H9 (cell line): Measurements from ENCODE around the gene ASGR1. TPM values are rescaled to one million over a fixed set of nuclear protein-coding genes. Genes with fewer than 3 reads are reported as not detected.
"Not testable (repeated sequence)": the region's sequence is repeated elsewhere in the genome, so short reads cannot be mapped to it uniquely, and the experiment has no call there.

ENCODE experiments used
- DNase-seq: peaks from one replicate; pipeline ENCODE4 v3.0.0-alpha.2; 2017
- H2AFZ ChIP-seq: one replicate; pipeline ENCODE4 v1.6.1; 2013; ENCODE audit warnings: mild to moderate bottlenecking, low read length, control low read depth, moderate library complexity
- H2AK5ac ChIP-seq: 2 replicates; pipeline ENCODE4 v1.6.1; 2013; ENCODE audit warnings: low read length, control low read depth, mixed read lengths; ENCODE audit not compliant: insufficient read length
- H2BK120ac ChIP-seq: one replicate; pipeline ENCODE4 v1.6.1; 2013; ENCODE audit warnings: low read depth, mild to moderate bottlenecking, low read length, control low read depth, inconsistent platforms; ENCODE audit not compliant: poor library complexity, severe bottlenecking
- H2BK12ac ChIP-seq: 2 replicates; pipeline ENCODE4 v1.6.1; 2013; ENCODE audit warnings: low read length, control low read depth, mixed read lengths, low read depth; ENCODE audit not compliant: insufficient read length
- H2BK15ac ChIP-seq: 2 replicates; pipeline ENCODE4 v1.6.1; 2013; ENCODE audit warnings: low read depth, low read length, control low read depth
- H2BK20ac ChIP-seq: one replicate; pipeline ENCODE4 v1.6.1; 2013; ENCODE audit warnings: low read depth, mild to moderate bottlenecking, low read length, control low read depth, inconsistent platforms; ENCODE audit not compliant: poor library complexity, severe bottlenecking
- H2BK5ac ChIP-seq: 2 replicates; pipeline ENCODE4 v1.6.1; 2013; ENCODE audit warnings: low read length, control low read depth, mixed read lengths; ENCODE audit not compliant: insufficient read length
- H3K14ac ChIP-seq: 2 replicates; pipeline ENCODE4 v1.6.1; 2013; ENCODE audit warnings: low read length, control low read depth; ENCODE audit not compliant: insufficient read depth
- H3K18ac ChIP-seq: 2 replicates; pipeline ENCODE4 v1.6.1; 2013; ENCODE audit warnings: low read depth, mild to moderate bottlenecking, mixed read lengths, low read length, control low read depth; ENCODE audit not compliant: insufficient read length
- H3K23ac ChIP-seq: 2 replicates; pipeline ENCODE4 v1.6.1; 2013; ENCODE audit warnings: low read length, control low read depth, mixed read lengths, low read depth; ENCODE audit not compliant: insufficient read length
- H3K23me2 ChIP-seq: 2 replicates; pipeline ENCODE4 v1.6.1; 2013; ENCODE audit warnings: low read depth, mild to moderate bottlenecking, mixed read lengths, low read length, control low read depth; ENCODE audit not compliant: insufficient read length, poor library complexity, severe bottlenecking
- H3K27ac ChIP-seq: 2 replicates; pipeline ENCODE4 v1.5.1; 2013; ENCODE audit warnings: low read length, control low read depth, mixed read lengths, low read depth; ENCODE audit not compliant: insufficient read length
- H3K27me3 ChIP-seq: 2 replicates; pipeline ENCODE4 v1.6.1; 2013; ENCODE audit warnings: low read length, control low read depth, inconsistent platforms; ENCODE audit not compliant: insufficient read depth
- H3K4ac ChIP-seq: 2 replicates; pipeline ENCODE4 v1.6.1; 2013; ENCODE audit warnings: low read depth, mild to moderate bottlenecking, control low read depth, inconsistent platforms, low read length, moderate library complexity
- H3K4me1 ChIP-seq: 2 replicates; pipeline ENCODE4 v1.6.1; 2013; ENCODE audit warnings: low read length, control low read depth, inconsistent platforms; ENCODE audit not compliant: insufficient read depth
- H3K4me2 ChIP-seq: 2 replicates; pipeline ENCODE4 v1.6.1; 2013; ENCODE audit warnings: low read length, control low read depth, mixed read lengths; ENCODE audit not compliant: insufficient read length, insufficient read depth
- H3K56ac ChIP-seq: 2 replicates; pipeline ENCODE4 v1.6.1; 2013; ENCODE audit warnings: low read depth, mild to moderate bottlenecking, mixed read lengths, low read length, control low read depth; ENCODE audit not compliant: insufficient read length
- H3K79me1 ChIP-seq: 2 replicates; pipeline ENCODE4 v1.6.1; 2013; ENCODE audit warnings: low read depth, mild to moderate bottlenecking, moderate library complexity, low read length, control low read depth, inconsistent platforms; ENCODE audit not compliant: insufficient read depth, poor library complexity, severe bottlenecking
- H3K79me2 ChIP-seq: 2 replicates; pipeline ENCODE4 v1.6.1; 2013; ENCODE audit warnings: low read length, control low read depth, inconsistent platforms; ENCODE audit not compliant: insufficient read depth
- H3K9ac ChIP-seq: 2 replicates; pipeline ENCODE4 v1.6.1; 2013; ENCODE audit warnings: low read length, control low read depth, mixed read lengths; ENCODE audit not compliant: insufficient read length; ENCODE audit errors: extremely low read depth
- H3K9me3 ChIP-seq: one replicate; pipeline ENCODE4 v1.6.1; 2013; ENCODE audit warnings: low read depth, low read length, inconsistent platforms; ENCODE audit not compliant: control insufficient read depth
- H3T11ph ChIP-seq: one replicate; pipeline ENCODE4 v1.6.1; 2013; ENCODE audit warnings: mild to moderate bottlenecking, low read length, control low read depth, inconsistent platforms
- H4K20me1 ChIP-seq: one replicate; pipeline ENCODE4 v1.6.1; 2013; ENCODE audit not compliant: control insufficient read depth, insufficient read length, insufficient read depth
- H4K5ac ChIP-seq: 2 replicates; pipeline ENCODE4 v1.6.1; 2013; ENCODE audit warnings: low read depth, mild to moderate bottlenecking, mixed read lengths, low read length, control low read depth; ENCODE audit not compliant: insufficient read length
- H4K8ac ChIP-seq: replicated peaks from 2 replicates; pipeline ENCODE4 v1.6.1; 2013; ENCODE audit warnings: low read length, control low read depth, mixed read lengths, low read depth; ENCODE audit not compliant: insufficient read length
- H4K91ac ChIP-seq: 2 replicates; pipeline ENCODE4 v1.6.1; 2013; ENCODE audit warnings: low read depth, mild to moderate bottlenecking, moderate library complexity, mixed read lengths, low read length, control low read depth; ENCODE audit not compliant: insufficient read length
- H3K27ac Mint-ChIP-seq, 3 experiments: 2 replicates in 2 of 3; 3 replicates in 1 of 3; pipeline ENCODE4 v1.8.0; 2020 to 2021; ENCODE audit warnings: mixed read lengths in 3 of 3, mild to moderate bottlenecking in 1 of 3, moderate library complexity in 1 of 3
- H3K27me3 Mint-ChIP-seq: 2 replicates; pipeline ENCODE4 v1.8.0; 2021; ENCODE audit warnings: low read depth, mild to moderate bottlenecking, moderate library complexity, mixed read lengths
- H3K36me3 Mint-ChIP-seq, 3 experiments: 2 replicates in 2 of 3; 3 replicates in 1 of 3; pipeline ENCODE4 v1.8.0; 2020 to 2021; ENCODE audit warnings: low read depth in 3 of 3, mixed read lengths in 3 of 3; ENCODE audit not compliant: insufficient read depth in 1 of 3
- H3K4me1 Mint-ChIP-seq, 2 experiments: 2 replicates each; pipeline ENCODE4 v1.8.0; 2020; ENCODE audit warnings: mixed read lengths in 2 of 2
- H3K4me3 Mint-ChIP-seq, 2 experiments: 2 replicates in 1 of 2; 3 replicates in 1 of 2; pipeline ENCODE4 v1.8.0; 2020 to 2021; ENCODE audit warnings: mild to moderate bottlenecking in 2 of 2, mixed read lengths in 2 of 2, moderate library complexity in 1 of 2
- H3K9me3 Mint-ChIP-seq, 2 experiments: 2 replicates in 1 of 2; 3 replicates in 1 of 2; pipeline ENCODE4 v1.8.0; 2020; ENCODE audit warnings: mild to moderate bottlenecking in 2 of 2, mixed read lengths in 2 of 2, moderate library complexity in 1 of 2
- WGBS: extraction: QIAGEN DNeasy Blood & Tissue Kit; methylation state at CpG from one replicate; pipeline ENCODE4 v1.1.7; 2013; ENCODE audit warnings: missing lambda C conversion rate, low lambda C conversion rate, mixed read lengths; ENCODE audit not compliant: insufficient read length; ENCODE audit errors: extremely low coverage; 5-methylcytosine and 5-hydroxymethylcytosine counted together
- total RNA-seq: library from RNA; stranded (reverse); gene quantifications from 2 replicates; pipeline ENCODE4 v1.2.1, GENCODE V29; 2021
- TF ChIP-seq, protein P1 (sequence below): fragments of 200-600 bp; sonication (generic); conservative IDR thresholded peaks from 3 replicates; pipeline ENCODE4 v1.8.0; 2021; ENCODE audit warnings: antibody characterized with exemption, mild to moderate bottlenecking

ASGR1 gene
- total RNA-seq, 1 experiment from 2014 or later, result 5.9 TPM

- no peak overlapping the region for H3K23ac ChIP-seq
- H3K27me3 ChIP-seq, result no peaks in the 10 kb centered on the region
- Mint-ChIP-seq H3K36me3 (peaks cover 0 to 5% (median 0%) of the 10 kb centered on the region in 3 experiments; a peak in 3 of 7 replicates), H3K4me1 (peaks cover 0 to 4% of the 10 kb centered on the region in 2 experiments; a peak in 3 of 4 replicates), H3K9me3 (peaks cover 4 to 13% of the 10 kb centered on the region in 2 experiments), H3K27ac (no peak overlapping the region), H3K4me3 (no peak overlapping the region), H3K27me3 (peaks cover 3% of the 10 kb centered on the region)
- H2BK5ac ChIP-seq, result no peak overlapping the region
- H2BK20ac ChIP-seq, result no peak overlapping the region
- no peak overlapping the region for H4K8ac ChIP-seq
- no peak overlapping the region for H2BK15ac ChIP-seq
- H2AFZ ChIP-seq, result no peak overlapping the region
- no peak for DNase-seq
- no peak overlapping the region for H3K4ac ChIP-seq
- no peak overlapping the region for H2BK120ac ChIP-seq
- no peak overlapping the region for H3K18ac ChIP-seq
- no peaks in the 10 kb centered on the region for H3K4me1 ChIP-seq
- no peak overlapping the region for H4K5ac ChIP-seq
- no CpG with 5 or more reads among the region's 7 CpGs for WGBS
- no peak overlapping the region for H2AK5ac ChIP-seq
- no peak overlapping the region for H3K9ac ChIP-seq
- H3T11ph ChIP-seq, result no peak overlapping the region
- no peak overlapping the region for H3K14ac ChIP-seq
- H3K4me2 ChIP-seq, result no peak overlapping the region
- H3K23me2 ChIP-seq, result no peaks in the 10 kb centered on the region
- H3K79me1 ChIP-seq, result no peaks in the 10 kb centered on the region
- no peak overlapping the region for H2BK12ac ChIP-seq
- no peak overlapping the region for H3K56ac ChIP-seq
- H4K20me1 ChIP-seq, result no peaks in the 10 kb centered on the region
- no peaks in the 10 kb centered on the region for H3K9me3 ChIP-seq
- TF ChIP-seq, protein P1, sequence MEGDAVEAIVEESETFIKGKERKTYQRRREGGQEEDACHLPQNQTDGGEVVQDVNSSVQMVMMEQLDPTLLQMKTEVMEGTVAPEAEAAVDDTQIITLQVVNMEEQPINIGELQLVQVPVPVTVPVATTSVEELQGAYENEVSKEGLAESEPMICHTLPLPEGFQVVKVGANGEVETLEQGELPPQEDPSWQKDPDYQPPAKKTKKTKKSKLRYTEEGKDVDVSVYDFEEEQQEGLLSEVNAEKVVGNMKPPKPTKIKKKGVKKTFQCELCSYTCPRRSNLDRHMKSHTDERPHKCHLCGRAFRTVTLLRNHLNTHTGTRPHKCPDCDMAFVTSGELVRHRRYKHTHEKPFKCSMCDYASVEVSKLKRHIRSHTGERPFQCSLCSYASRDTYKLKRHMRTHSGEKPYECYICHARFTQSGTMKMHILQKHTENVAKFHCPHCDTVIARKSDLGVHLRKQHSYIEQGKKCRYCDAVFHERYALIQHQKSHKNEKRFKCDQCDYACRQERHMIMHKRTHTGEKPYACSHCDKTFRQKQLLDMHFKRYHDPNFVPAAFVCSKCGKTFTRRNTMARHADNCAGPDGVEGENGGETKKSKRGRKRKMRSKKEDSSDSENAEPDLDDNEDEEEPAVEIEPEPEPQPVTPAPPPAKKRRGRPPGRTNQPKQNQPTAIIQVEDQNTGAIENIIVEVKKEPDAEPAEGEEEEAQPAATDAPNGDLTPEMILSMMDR, result no peak
- no peak overlapping the region for H3K27ac ChIP-seq
- H4K91ac ChIP-seq, result no peak overlapping the region
- no peaks in the 10 kb centered on the region for H3K79me2 ChIP-seq
Measured at GRCh38 chr17:7166873-7167272, 12.3 kb downstream of the ASGR1 start.

GRCh38 chr17:7159571-7159970 is 19.6 kb downstream of the ASGR1 start:
- not testable (repeated sequence) for H3K4ac ChIP-seq, H3K79me2 ChIP-seq, H3K79me1 ChIP-seq, H3K4me2 ChIP-seq, H4K8ac ChIP-seq, H3K14ac ChIP-seq, H2AK5ac ChIP-seq, H4K20me1 ChIP-seq, H3K36me3 Mint-ChIP-seq, H3T11ph ChIP-seq, H4K91ac ChIP-seq, H3K9me3 Mint-ChIP-seq, H3K9me3 ChIP-seq, H3K4me1 Mint-ChIP-seq, H4K5ac ChIP-seq, H3K4me3 Mint-ChIP-seq, H3K23ac ChIP-seq, H3K4me1 ChIP-seq, H3K27ac Mint-ChIP-seq, H2BK120ac ChIP-seq, H3K23me2 ChIP-seq, H3K27ac ChIP-seq, DNase-seq, H2BK5ac ChIP-seq, H3K18ac ChIP-seq, H2BK12ac ChIP-seq, H3K56ac ChIP-seq, H3K27me3 ChIP-seq, H3K9ac ChIP-seq, H2AFZ ChIP-seq, H2BK20ac ChIP-seq, H2BK15ac ChIP-seq
- WGBS, result no CpG with 5 or more reads among the region's 10 CpGs
- H3K27me3 Mint-ChIP-seq, result peaks cover 28% of the 10 kb centered on the region
